ENCODE measurements around the gene RNF181. TPM values are rescaled to one million over a fixed set of nuclear protein-coding genes. Genes with fewer than 3 reads are reported as not detected.
"Not testable (repeated sequence)": the region's sequence is repeated elsewhere in the genome, so short reads cannot be mapped to it uniquely, and the experiment has no call there.

Gene RNF181
- 231 and 261 TPM in 2 replicates for total RNA-seq

- peak; percentile 97 for DNase-seq (ENCODE audit: extremely low read depth, low read depth, low spot score)
Measured at GRCh38 chr2:85595301-85596025, at the start of gene RNF181. RNF181 (plus strand) TSS chr2:85595745; CDS start chr2:85595764, 19 bp downstream.

- no peak for DNase-seq (ENCODE audit: extremely low read depth, low read depth, low spot score)
Measured at GRCh38 chr2:85545780-85546240, 49.7 kb upstream of the RNF181 start.

- DNase-seq (ENCODE audit: extremely low read depth, low read depth, low spot score): no peak
Measured at GRCh38 chr2:85547089-85547858, 48.3 kb upstream of the RNF181 start.

DNA sequence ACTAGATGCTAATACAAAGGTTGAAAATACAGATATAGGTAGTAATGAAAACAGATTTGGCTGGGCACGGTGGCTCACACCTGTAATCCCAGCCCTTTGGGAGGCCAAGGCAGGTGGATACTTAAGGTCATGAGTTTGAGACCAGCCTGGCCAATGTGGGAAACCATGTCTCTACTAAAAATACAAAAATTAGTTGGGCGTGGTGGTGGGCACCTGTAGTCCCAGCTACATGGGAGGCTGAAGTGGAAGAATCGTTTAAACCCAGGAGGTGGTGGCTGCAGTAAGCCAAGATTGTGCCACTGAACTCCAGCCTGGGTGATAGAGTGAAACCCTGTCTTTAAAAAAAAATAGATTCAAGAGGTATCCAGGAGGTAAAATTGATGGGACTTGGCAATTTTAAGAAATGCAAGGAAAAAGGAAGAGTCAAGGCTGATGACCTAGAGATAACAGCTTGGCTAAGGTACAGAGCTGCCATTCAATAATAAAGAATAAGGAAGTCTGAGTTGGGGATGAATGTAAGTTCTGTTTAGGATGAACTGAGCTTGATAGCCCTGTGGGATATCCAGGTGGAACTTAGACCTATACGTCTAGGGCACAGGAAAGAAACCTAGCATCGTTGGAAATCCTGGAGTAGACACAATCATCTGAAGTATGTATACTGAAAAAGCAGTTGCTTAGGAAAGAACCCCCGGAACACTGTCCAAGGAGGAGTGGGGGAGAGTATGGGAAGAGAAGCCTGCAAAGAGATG is 47.5 kb upstream of the RNF181 start:
- no peak for DNase-seq (ENCODE audit: extremely low read depth, low read depth, low spot score)

DNA sequence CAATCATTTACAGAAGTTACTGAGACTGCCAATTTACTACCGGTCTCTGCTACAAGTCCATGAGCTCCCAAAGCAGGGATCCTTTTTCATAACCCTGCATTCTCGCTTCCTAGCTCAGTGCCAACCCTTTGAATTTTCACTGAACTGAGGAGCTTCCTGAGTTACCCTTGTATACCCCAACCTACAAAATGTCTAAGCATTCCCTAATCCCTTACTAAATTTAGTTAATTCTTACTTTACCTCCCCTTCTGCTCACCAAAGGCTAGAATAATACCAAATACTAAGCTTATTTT is 47.0 kb upstream of the RNF181 start:
- no peak for DNase-seq (ENCODE audit: extremely low read depth, low read depth, low spot score)

DNA sequence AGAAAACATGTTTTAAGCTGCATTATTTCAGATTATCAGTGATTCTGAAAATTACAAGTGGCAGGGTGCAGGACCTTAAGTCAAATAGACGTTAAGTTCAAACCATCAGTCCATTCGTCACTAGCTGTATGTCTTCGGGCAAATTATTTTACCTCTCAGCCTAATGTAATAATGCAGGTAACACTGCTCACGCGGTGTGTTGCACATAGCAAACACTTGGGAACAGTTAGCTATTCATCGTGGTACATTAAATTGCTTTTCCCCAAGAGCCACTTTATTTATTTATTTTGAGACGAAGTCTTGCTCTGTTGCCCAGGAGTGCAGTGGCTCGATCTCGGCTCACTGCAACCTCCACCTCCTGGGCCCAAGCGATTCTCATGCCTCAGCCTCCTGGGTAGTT is 46.5 kb upstream of the RNF181 start:
- no peak for DNase-seq (ENCODE audit: extremely low read depth, low read depth, low spot score)

- DNase-seq (ENCODE audit: extremely low read depth, low read depth, low spot score): no peak
Measured at GRCh38 chr2:85549826-85550225, 45.7 kb upstream of the RNF181 start.

GRCh38 chr2:85550486-85550885 is 45.1 kb upstream of the RNF181 start:
- DNase-seq (ENCODE audit: extremely low read depth, low read depth, low spot score): no peak

DNA sequence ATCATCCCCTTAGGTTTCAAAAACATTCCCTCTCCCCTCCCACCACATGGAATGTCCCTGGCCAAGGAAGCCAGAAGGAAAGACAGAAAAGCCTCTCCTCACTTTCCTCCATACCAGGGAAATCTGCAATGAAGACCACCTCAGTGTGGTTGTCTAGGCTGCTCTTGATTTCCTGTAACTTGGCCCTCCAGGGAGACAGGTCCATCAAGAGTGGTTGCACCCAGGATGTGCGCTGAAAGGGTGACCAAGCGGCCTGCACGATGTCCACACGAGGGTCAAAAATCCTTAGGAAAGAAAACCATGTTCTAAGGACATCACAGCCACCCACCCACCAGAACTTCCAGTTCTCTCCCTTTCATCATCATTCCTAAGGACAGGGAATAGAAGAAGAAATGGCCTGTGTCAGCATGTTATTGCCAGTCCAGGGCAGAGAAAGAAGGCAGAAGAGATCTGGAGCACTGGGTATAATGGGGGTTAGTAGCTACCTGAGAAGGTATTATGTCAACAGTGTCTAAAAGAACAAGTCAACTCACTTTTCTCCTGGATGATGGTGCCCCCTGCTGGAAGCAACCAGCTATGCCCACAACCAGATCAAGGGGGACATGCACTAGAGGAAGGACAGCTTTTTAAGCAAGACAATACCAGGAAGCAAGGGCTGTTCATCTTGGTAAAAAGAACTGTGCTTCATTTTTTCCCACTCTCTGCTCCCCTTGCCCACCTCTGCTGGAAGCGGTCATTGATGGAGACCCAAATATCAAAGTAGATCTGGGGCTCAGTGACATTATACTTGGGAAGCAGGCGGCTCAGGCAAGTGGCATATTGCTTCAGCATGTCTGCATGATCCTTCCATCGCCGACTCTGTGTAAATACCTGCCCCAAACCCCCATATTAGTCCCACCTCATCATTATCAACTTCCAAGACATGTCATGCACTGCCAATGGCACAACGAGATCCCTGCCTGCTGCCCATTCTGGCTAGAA is 43.6 kb upstream of the RNF181 start:
- DNase-seq (ENCODE audit: extremely low read depth, low read depth, low spot score): no peak

DNA sequence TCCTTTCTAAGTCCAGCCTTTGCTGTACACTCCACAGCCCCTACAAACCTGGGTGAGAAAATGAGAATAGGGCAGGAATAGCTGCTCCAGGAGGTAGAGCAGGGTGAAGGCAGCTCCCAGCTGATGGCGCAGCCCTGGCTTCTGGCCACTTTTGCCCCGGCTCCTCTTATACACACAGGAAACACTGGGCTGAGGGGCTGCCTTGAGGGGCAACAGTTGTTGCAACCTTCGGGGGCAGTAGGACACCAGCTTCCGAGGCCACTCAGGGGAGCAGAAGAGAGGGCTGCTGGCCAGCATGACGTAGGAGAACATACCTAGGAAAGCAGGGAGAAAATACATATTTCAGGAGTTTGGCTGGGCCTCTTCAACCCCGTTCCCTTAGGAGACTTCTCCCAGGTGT is 42.4 kb upstream of the RNF181 start:
- no peak for DNase-seq (ENCODE audit: extremely low read depth, low read depth, low spot score)

DNA sequence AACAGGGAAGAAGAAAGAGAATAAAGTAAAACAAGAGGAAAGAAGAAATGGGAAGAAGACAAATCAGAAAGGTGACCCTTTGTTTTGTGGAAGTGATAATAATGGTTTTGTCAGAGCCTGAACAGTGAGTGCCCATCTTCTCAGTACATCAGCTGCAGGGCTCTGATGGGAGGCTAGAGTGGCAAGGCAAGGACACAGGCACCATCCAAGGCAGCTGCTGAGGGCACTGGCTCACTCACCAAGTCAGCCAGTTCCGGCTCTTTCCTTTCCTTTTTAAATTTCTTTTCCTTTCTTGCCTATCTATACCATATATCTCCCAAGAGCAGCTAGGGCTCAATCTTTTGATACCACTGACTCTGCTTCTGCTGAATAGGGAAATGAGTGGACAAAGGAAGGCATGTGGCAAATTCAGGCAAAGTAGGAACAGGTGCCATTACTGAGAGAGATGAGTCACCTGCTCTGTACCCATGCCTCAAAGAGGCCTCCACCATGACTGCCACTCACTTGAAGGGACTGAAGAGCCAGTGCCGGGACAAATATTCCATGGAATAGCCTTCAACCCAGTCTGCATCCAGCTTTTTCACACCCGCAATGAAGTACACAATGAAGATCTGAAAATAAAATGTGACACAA is 40.4 kb upstream of the RNF181 start:
- no peak for DNase-seq (ENCODE audit: extremely low read depth, low read depth, low spot score)

DNA sequence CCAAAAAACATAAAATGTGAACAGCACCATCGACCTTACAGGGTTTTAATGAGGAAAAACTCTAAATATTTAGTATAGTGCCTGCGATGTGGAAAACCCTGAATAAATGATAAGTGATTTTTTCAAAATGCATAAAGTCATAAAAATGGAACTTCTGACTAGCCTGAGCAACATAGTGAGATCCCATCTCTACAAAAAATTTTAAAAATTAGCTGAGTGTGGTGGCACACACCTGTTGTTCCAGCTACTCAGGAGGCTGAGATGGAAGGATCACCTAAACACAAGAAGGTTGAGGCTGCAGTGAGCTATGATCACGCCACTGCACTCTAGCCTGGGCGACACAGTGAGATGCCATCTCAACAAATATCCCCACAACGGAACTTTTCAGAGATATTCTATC is 38.4 kb upstream of the RNF181 start:
- DNase-seq (ENCODE audit: extremely low read depth, low read depth, low spot score): no peak

GRCh38 chr2:85558160-85558559 is 37.4 kb upstream of the RNF181 start:
- DNase-seq (ENCODE audit: extremely low read depth, low read depth, low spot score): no peak

DNA sequence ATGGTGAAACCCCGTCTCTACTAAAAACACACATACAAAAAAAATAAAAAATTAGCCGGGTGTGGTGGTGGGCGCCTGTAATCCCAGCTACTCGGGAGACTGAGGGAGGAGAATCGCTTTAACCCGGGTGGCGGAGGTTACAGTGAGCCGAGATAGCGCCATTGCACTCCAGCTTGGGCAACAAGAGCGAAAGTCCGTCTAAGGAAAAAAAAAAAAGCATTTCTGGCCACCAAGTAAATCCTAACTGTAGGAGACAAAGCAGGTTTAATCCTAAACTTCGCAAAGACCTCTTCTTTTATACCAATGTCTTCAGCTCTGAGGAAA is 35.2 kb upstream of the RNF181 start:
- DNase-seq (ENCODE audit: extremely low read depth, low read depth, low spot score): not testable (repeated sequence)

DNA sequence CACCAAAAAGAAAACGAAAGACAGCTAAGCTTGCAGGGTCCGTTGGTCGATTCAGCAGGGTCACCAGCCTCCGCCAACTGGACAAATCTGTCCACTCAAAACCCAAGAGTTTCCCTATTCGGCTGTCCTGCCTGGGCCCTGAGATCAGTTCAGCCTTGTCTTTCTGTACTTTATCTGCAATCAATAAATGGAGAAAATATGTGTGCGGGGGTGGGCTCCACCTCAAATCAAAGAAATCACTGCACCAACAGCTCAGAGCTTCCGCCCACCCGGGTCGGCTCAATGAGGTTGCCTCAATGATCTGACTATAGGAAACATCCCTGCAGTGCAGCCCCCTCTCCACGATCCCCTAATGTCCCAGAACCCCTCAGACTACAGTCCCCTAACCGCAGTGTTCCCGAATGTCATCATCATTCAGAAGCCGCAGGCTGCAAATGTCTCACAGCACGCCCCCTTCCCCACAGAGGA is 34.7 kb upstream of the RNF181 start:
- DNase-seq (ENCODE audit: extremely low read depth, low read depth, low spot score): no peak

DNA sequence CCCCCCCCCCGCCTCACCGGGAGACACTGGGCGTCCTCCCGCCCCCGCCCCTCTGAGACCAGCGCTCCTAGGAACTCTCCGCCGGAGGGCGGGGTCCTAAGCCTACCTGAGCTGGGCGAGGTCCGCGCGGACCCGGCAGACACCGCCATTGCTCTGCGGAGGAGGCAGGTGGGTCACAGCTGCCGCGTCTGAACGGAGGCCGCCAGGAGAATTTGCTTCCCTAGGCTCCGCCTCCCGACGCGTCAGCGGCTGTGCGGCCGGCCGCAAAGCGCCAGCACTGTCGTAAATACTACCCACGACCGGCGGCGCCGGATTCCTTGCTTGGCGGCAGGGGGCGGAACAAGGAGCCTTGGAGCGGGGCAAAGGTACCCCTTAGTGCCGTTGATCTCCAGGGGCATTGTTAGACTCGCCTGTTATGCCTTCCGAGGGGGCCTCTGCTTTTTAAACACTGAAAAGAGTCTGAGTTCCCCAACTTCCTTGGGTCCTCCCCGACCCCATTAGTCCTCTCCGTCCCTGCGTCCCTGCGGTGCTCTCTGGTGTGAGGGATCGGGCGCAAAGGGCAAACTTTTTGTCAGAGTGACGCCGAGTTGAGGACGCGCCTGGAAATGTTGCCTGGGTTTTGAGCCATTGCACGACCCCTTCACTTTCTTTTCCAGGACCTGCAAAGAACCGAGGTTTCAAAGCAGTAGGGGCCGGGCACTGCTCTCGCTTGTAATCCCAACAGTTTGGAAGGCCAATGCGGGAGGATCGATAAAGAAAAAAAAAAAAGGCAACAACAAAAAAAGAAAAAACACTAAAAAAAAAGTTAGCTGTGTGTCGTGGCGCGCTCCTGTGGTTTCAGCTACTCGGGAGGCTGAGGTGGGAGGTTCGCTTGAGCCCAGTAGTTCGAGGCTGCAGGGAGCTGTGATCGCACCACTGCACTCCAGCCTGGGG is 34.0 kb upstream of the RNF181 start, which contains the start of gene GGCX:
Gene GGCX (minus strand): TSS at position 214 of the 933 bp plus-strand sequence. CDS start 65 bp downstream, at position 149.
- no peak for DNase-seq (ENCODE audit: extremely low read depth, low read depth, low spot score)

DNA sequence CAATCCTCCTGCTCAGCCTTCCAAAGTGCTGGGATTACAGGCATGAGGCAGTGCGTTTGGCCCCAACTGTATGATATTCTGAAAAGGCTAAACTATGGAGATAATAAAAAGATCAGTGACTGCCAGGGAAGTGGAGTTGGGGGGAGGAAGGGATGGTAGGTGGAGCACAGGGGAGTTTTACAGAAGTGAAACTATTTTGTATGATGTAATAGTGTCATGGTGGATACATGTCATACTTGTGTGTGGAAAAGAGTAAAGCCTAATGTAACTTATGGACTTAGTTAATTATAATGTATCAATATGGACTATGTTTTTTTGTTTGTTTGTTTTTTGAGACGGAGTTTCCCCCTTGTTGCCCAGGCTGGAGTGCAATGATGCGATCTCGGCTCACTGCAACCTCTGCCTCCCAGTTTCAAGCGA is 31.4 kb upstream of the RNF181 start:
- DNase-seq (ENCODE audit: extremely low read depth, low read depth, low spot score): no peak

DNA sequence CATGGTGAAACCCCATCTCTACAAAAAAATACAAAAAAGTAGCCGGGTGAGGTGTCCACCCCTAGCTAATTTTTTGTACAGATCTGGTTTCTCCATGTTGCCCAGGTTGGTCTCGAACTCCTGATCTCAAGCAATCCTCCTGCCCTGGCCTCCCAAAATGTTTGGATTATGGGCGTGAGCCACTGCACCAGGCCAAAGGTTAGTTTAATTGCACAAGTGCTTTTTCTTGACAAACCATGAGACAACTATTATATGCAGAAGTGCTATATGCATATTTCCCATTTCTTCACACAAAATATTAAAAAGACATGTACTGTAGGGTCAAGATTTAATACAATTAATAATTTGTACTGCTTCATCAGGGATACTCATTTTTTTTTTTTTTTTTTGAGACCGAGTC is 29.3 kb upstream of the RNF181 start:
- DNase-seq (ENCODE audit: extremely low read depth, low read depth, low spot score): no peak

- no peak for DNase-seq (ENCODE audit: extremely low read depth, low read depth, low spot score)
Measured at GRCh38 chr2:85575739-85576138, 19.8 kb upstream of the RNF181 start.

All from glomerular endothelial cell (primary cell).